ENCODE results near the gene GUK1.

- no peak for TF ChIP-seq CTCF (IDR thresholded peaks at IDR 0.05)
- no peak for TF ChIP-seq POLR2AphosphoS5 (IDR thresholded peaks at IDR 0.05)
- TF ChIP-seq POLR2A (IDR thresholded peaks at IDR 0.05) = no peak
- no peak for TF ChIP-seq EP300 (IDR thresholded peaks at IDR 0.05; ENCODE audit: low read depth)
These were observed 28.6 kb downstream of the GUK1 start for GRCh38 chr1:228168563-228169270.
